DOHH2 (cell line): ENCODE data around the gene APOA1.

ENCODE experiments used
- H3F3A ChIP-seq: fragments of 200-600 bp; sonication (generic), shearing (Covaris generic); 2 replicates; pipeline ENCODE4 v1.6.0; 2016; ENCODE audit warnings: antibody characterized with exemption, mild to moderate bottlenecking; ENCODE audit not compliant: control insufficient read depth, insufficient read depth
- H3K27ac ChIP-seq: fragments of 200-600 bp; sonication (generic); 2 replicates; pipeline ENCODE4 v1.5.1; 2014; ENCODE audit warnings: low read depth, mild to moderate bottlenecking, low read length, moderate library complexity
- H3K27me3 ChIP-seq: fragments of 200-600 bp; sonication (generic); 2 replicates; pipeline ENCODE4 v1.6.1; 2014; ENCODE audit warnings: mild to moderate bottlenecking, low read length, mixed read lengths; ENCODE audit not compliant: control insufficient read depth
- H3K36me3 ChIP-seq: fragments of 200-600 bp; sonication (generic); 2 replicates; pipeline ENCODE4 v1.6.1; 2014; ENCODE audit warnings: mild to moderate bottlenecking, low read length, moderate library complexity, mixed read lengths; ENCODE audit not compliant: control insufficient read depth
- H3K4me1 ChIP-seq: fragments of 200-600 bp; sonication (generic); 2 replicates; pipeline ENCODE4 v1.6.1; 2014; ENCODE audit warnings: mild to moderate bottlenecking, low read length, mixed read lengths; ENCODE audit not compliant: control insufficient read depth
- H3K4me2 ChIP-seq: fragments of 200-600 bp; sonication (generic); 2 replicates; pipeline ENCODE4 v1.6.0; 2014; ENCODE audit warnings: mild to moderate bottlenecking, low read length, moderate library complexity
- H3K4me3 ChIP-seq: fragments of 200-600 bp; sonication (generic); 2 replicates; pipeline ENCODE4 v1.5.1; 2014; ENCODE audit warnings: mild to moderate bottlenecking, low read length, mixed read lengths
- H3K79me2 ChIP-seq: fragments of 200-600 bp; sonication (generic); 2 replicates; pipeline ENCODE4 v1.6.1; 2014; ENCODE audit warnings: mild to moderate bottlenecking, low read length, mixed read lengths; ENCODE audit not compliant: control insufficient read depth
- H3K9me2 ChIP-seq: fragments of 200-600 bp; sonication (generic); replicated peaks from 2 replicates; pipeline ENCODE4 v1.6.1; 2014; ENCODE audit warnings: mild to moderate bottlenecking, low read length, mixed read lengths; ENCODE audit not compliant: control insufficient read depth
- H3K9me3 ChIP-seq: fragments of 200-600 bp; sonication (generic); 2 replicates; pipeline ENCODE4 v1.6.1; 2014; ENCODE audit warnings: antibody characterized with exemption, low read length, mixed read lengths; ENCODE audit not compliant: control insufficient read depth, insufficient read depth
- H4K20me1 ChIP-seq: fragments of 200-600 bp; sonication (generic); 2 replicates; pipeline ENCODE4 v1.6.0; 2014; ENCODE audit warnings: low read depth, mild to moderate bottlenecking, antibody characterized with exemption, low read length, moderate library complexity; ENCODE audit not compliant: control insufficient read depth, insufficient read depth
- CTCF ChIP-seq: fragments of 200-600 bp; sonication (generic); IDR thresholded peaks from one replicate; pipeline ENCODE4 v1.5.1; 2014; ENCODE audit warnings: antibody characterized with exemption, mild to moderate bottlenecking, low read depth, low read length; ENCODE audit not compliant: poor library complexity, severe bottlenecking
- EZH2phosphoT487 ChIP-seq: fragments of 200-600 bp; sonication (generic); IDR thresholded peaks from 2 replicates; pipeline ENCODE4 v1.6.1; 2017; ENCODE audit warnings: borderline replicate concordance, mild to moderate bottlenecking, antibody characterized with exemption, low read length, moderate library complexity, mixed read lengths

APOA1 gene

GRCh38 chr11:116794851-116795250, 42.6 kb downstream of the APOA1 start:
- H3K9me3 ChIP-seq = no peaks in the 10 kb centered on the region
- no peak overlapping the region for H3K4me2 ChIP-seq
- H3K4me1 ChIP-seq = no peaks in the 10 kb centered on the region
- H4K20me1 ChIP-seq = no peaks in the 10 kb centered on the region
- H3K9me2 ChIP-seq = no peaks in the 10 kb centered on the region
- TF ChIP-seq EZH2phosphoT487 (no peak), CTCF (no peak)
- H3K36me3 ChIP-seq = no peaks in the 10 kb centered on the region
- peaks cover 10% of the 10 kb centered on the region; the same call in 1 of the 2 replicates for H3K27me3 ChIP-seq
- H3K4me3 ChIP-seq = no peak overlapping the region
- no peak overlapping the region for H3K27ac ChIP-seq
- H3K79me2 ChIP-seq = no peaks in the 10 kb centered on the region
- H3F3A ChIP-seq = no peaks in the 10 kb centered on the region

- H3K4me2 ChIP-seq = no peak overlapping the region
- no peak overlapping the region for H3K27ac ChIP-seq
- H3K4me3 ChIP-seq = no peak overlapping the region
- no peaks in the 10 kb centered on the region for H3K36me3 ChIP-seq
- H3K9me3 ChIP-seq = no peaks in the 10 kb centered on the region
- no peaks in the 10 kb centered on the region for H3K79me2 ChIP-seq
- no peak for TF ChIP-seq CTCF
- no peak for TF ChIP-seq EZH2phosphoT487
- peaks cover 2% of the 10 kb centered on the region for H3K4me1 ChIP-seq
- H3F3A ChIP-seq = no peaks in the 10 kb centered on the region
- no peaks in the 10 kb centered on the region for H3K9me2 ChIP-seq
- peaks cover 2% of the 10 kb centered on the region; the same call in 1 of the 2 replicates for H3K27me3 ChIP-seq
- no peaks in the 10 kb centered on the region for H4K20me1 ChIP-seq
These were observed 43.7 kb downstream of the APOA1 start for GRCh38 chr11:116793772-116794097.

GRCh38 chr11:116792869-116793771, 44.3 kb downstream of the APOA1 start:
- H3K4me3 ChIP-seq = no peak overlapping the region
- peaks cover 8% of the 10 kb centered on the region for H3K4me1 ChIP-seq
- no peak overlapping the region for H3K4me2 ChIP-seq
- H3K79me2 ChIP-seq = no peaks in the 10 kb centered on the region
- no peaks in the 10 kb centered on the region for H3K27me3 ChIP-seq
- no peaks in the 10 kb centered on the region for H3F3A ChIP-seq
- TF ChIP-seq EZH2phosphoT487 (no peak), CTCF (no peak)
- H3K27ac ChIP-seq = no peak overlapping the region
- no peaks in the 10 kb centered on the region for H4K20me1 ChIP-seq
- no peaks in the 10 kb centered on the region for H3K9me2 ChIP-seq
- H3K9me3 ChIP-seq = no peaks in the 10 kb centered on the region
- no peaks in the 10 kb centered on the region for H3K36me3 ChIP-seq
